Measurements from ENCODE around the gene AFG1L.
"Not testable (repeated sequence)": the region's sequence is repeated elsewhere in the genome, so short reads cannot be mapped to it uniquely, and the experiment has no call there.

The AFG1L gene

DNA sequence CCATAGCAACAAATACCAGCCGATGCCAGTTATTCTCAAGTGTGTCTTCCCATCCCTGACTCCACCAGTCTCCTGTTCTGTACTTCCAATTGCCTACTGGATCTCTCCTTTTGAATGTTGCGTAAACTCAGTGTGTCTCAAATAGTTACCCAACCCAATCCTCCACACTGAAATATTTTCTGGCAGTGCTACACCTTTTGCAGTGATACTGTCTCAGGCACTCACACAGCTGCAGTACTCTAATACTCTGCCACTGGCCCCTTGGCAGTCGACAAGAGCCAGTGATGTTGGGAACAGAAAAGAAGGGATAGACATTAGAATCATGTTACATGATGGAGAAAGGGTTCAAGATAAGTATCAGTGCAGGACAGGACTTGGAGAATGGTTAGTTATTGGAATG lies 234.0 kb downstream of the AFG1L start:
- Histone ChIP-seq H3K9ac (ENCODE audit: low read depth, low read length, poor library complexity, severe bottlenecking) (no peak overlapping the region), H3K27me3 (ENCODE audit: insufficient read depth, low read length, poor library complexity, severe bottlenecking) (no peaks in the 10 kb centered on the region), H3F3A (ENCODE audit: low read depth) (no peaks in the 10 kb centered on the region), H3K9me3 (ENCODE audit: insufficient read depth, low read depth, low read length) (no peaks in the 10 kb centered on the region), H3K4me1 (ENCODE audit: insufficient read depth, low read length, poor library complexity, severe bottlenecking) (no peaks in the 10 kb centered on the region), H4K20me1 (ENCODE audit: insufficient read depth, low read length, poor library complexity, severe bottlenecking) (no peaks in the 10 kb centered on the region), H3K36me3 (ENCODE audit: insufficient read depth, low read length) (no peaks in the 10 kb centered on the region), H3K4me3 (ENCODE audit: low read length, poor library complexity, severe bottlenecking) (no peak overlapping the region), H2AFZ (ENCODE audit: low read length) (no peak overlapping the region), H3K9me2 (replicated peaks; ENCODE audit: low read depth, low read length) (no peaks in the 10 kb centered on the region), H3K4me2 (ENCODE audit: low read depth, low read length, poor library complexity, severe bottlenecking) (no peak overlapping the region), H3K79me2 (ENCODE audit: insufficient read depth, low read length) (no peaks in the 10 kb centered on the region)
- TF ChIP-seq, protein P1, sequence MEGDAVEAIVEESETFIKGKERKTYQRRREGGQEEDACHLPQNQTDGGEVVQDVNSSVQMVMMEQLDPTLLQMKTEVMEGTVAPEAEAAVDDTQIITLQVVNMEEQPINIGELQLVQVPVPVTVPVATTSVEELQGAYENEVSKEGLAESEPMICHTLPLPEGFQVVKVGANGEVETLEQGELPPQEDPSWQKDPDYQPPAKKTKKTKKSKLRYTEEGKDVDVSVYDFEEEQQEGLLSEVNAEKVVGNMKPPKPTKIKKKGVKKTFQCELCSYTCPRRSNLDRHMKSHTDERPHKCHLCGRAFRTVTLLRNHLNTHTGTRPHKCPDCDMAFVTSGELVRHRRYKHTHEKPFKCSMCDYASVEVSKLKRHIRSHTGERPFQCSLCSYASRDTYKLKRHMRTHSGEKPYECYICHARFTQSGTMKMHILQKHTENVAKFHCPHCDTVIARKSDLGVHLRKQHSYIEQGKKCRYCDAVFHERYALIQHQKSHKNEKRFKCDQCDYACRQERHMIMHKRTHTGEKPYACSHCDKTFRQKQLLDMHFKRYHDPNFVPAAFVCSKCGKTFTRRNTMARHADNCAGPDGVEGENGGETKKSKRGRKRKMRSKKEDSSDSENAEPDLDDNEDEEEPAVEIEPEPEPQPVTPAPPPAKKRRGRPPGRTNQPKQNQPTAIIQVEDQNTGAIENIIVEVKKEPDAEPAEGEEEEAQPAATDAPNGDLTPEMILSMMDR (conservative IDR thresholded peaks at IDR 0.05; ENCODE audit: low read length): no peak
- no peak for TF ChIP-seq EZH2phosphoT487 (IDR thresholded peaks at IDR 0.05; ENCODE audit: borderline replicate concordance)

DNA sequence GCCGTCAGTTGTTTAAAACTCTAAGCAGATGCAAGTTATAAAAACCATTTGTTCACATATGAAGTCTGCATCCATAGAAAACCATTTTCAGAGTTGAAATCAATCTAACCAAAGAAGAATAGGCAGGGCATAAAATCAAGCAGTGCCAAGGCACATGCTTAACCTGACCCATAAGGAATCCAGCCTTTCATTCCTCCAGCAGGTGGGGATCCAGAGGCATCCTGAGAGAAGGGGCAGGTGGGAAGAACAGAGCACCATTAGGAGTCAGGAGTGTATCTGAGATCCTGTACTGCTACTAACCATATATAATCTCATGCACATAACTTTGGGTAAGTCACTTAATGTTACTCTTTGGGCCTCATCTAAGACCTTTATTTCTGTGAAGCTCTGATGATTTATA lies 236.5 kb downstream of the AFG1L start:
- H3K9me2 ChIP-seq (replicated peaks; ENCODE audit: low read depth, low read length): no peaks in the 10 kb centered on the region
- no peak overlapping the region for H3K4me2 ChIP-seq (ENCODE audit: low read depth, low read length, poor library complexity, severe bottlenecking)
- H3K27me3 ChIP-seq (ENCODE audit: insufficient read depth, low read length, poor library complexity, severe bottlenecking): no peaks in the 10 kb centered on the region
- H3K79me2 ChIP-seq (ENCODE audit: insufficient read depth, low read length): no peaks in the 10 kb centered on the region
- H3K9ac ChIP-seq (ENCODE audit: low read depth, low read length, poor library complexity, severe bottlenecking): no peak overlapping the region
- TF ChIP-seq, protein P1 (conservative IDR thresholded peaks at IDR 0.05; ENCODE audit: low read length): no peak
- H3K4me1 ChIP-seq (ENCODE audit: insufficient read depth, low read length, poor library complexity, severe bottlenecking): no peaks in the 10 kb centered on the region
- no peak overlapping the region for H2AFZ ChIP-seq (ENCODE audit: low read length)
- no peaks in the 10 kb centered on the region for H3F3A ChIP-seq (ENCODE audit: low read depth)
- H3K36me3 ChIP-seq (ENCODE audit: insufficient read depth, low read length): no peaks in the 10 kb centered on the region
- no peak overlapping the region for H3K4me3 ChIP-seq (ENCODE audit: low read length, poor library complexity, severe bottlenecking)
- H3K9me3 ChIP-seq (ENCODE audit: insufficient read depth, low read depth, low read length): no peaks in the 10 kb centered on the region
- H4K20me1 ChIP-seq (ENCODE audit: insufficient read depth, low read length, poor library complexity, severe bottlenecking): no peaks in the 10 kb centered on the region

DNA sequence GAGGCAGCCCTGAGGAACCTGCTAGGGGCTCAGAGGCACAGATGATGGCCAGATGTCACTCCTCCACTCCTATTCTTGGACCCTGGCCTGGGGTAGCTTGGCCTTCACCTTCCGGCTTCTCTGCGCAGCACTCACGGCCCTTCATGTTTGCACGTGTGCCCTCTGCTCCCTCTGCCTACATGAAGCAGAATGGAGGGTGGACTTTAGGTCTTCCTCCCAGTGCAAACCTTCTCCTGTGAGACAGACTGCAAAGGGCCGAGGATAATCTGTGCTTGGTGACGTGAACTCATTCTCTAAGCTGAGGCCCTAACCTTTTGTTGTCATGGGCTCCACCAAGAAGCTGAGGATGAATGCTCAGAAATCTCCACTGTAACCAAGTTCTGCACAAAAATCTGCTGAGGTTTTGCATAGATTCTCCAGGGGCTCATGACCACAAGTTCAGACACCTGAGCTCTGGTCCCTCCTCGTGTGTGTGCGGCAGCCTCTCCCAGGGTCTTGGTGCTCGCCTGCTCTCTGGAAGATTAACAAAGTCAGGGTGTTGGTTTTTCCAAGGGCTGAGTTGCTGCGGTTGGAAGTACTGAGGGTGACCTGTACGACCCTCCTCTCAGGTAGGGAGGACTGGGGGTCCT lies 240.4 kb downstream of the AFG1L start:
- Histone ChIP-seq H4K20me1 (ENCODE audit: insufficient read depth, low read length, poor library complexity, severe bottlenecking) (no peaks in the 10 kb centered on the region), H3K9me2 (replicated peaks; ENCODE audit: low read depth, low read length) (no peaks in the 10 kb centered on the region), H3K36me3 (ENCODE audit: insufficient read depth, low read length) (no peaks in the 10 kb centered on the region), H3K79me2 (ENCODE audit: insufficient read depth, low read length) (no peaks in the 10 kb centered on the region), H3K27me3 (ENCODE audit: insufficient read depth, low read length, poor library complexity, severe bottlenecking) (no peaks in the 10 kb centered on the region), H2AFZ (ENCODE audit: low read length) (no peak overlapping the region), H3K4me3 (ENCODE audit: low read length, poor library complexity, severe bottlenecking) (no peak overlapping the region), H3K9ac (ENCODE audit: low read depth, low read length, poor library complexity, severe bottlenecking) (no peak overlapping the region), H3K4me2 (ENCODE audit: low read depth, low read length, poor library complexity, severe bottlenecking) (no peak overlapping the region), H3K9me3 (ENCODE audit: insufficient read depth, low read depth, low read length) (no peaks in the 10 kb centered on the region; the same call in 1 of the 2 replicates), H3K4me1 (ENCODE audit: insufficient read depth, low read length, poor library complexity, severe bottlenecking) (peaks cover 12% of the 10 kb centered on the region), H3F3A (ENCODE audit: low read depth) (no peaks in the 10 kb centered on the region)
- TF ChIP-seq, protein P1 (conservative IDR thresholded peaks at IDR 0.05; ENCODE audit: low read length): no peak
- no peak for TF ChIP-seq EZH2phosphoT487 (IDR thresholded peaks at IDR 0.05; ENCODE audit: borderline replicate concordance)

DNA sequence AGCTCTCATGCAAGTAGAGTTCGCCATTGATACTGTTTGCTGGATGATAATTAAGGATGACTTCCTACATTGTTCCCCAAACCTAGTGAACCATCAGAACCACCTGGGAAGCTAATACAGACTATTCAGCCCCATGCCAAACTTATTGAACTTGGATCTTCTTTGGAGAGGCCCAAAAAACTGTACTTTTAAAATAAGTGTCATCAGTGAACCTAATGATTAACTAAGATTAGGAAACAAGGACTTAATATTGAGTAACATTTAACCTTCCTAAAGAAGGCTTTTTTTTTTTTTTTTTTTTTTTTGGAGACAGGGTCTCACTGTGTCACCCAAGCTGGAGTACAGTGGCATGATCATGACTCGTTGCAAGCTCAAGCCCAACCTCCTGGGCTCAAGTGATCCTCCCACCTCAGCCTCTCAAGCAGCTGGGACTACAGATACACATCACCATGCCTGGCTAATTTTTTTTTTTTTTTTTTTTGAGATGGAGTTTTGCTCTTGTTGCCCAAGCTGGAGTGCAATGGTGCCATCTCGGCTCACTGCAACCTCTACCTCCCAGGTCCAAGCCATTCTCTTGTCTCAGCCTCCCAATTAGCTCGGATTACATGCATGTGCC lies 241.2 kb downstream of the AFG1L start:
- H3K4me1 ChIP-seq (ENCODE audit: insufficient read depth, low read length, poor library complexity, severe bottlenecking): peaks cover 12% of the 10 kb centered on the region
- not testable (repeated sequence) for H4K20me1 ChIP-seq (ENCODE audit: insufficient read depth, low read length, poor library complexity, severe bottlenecking); H3K36me3 ChIP-seq (ENCODE audit: insufficient read depth, low read length)

More for the DNA sequence above, 241.2 kb downstream of the AFG1L start:
- not testable (repeated sequence) for H3K4me2 ChIP-seq (ENCODE audit: low read depth, low read length, poor library complexity, severe bottlenecking); H3K9me3 ChIP-seq (ENCODE audit: insufficient read depth, low read depth, low read length); H3K4me3 ChIP-seq (ENCODE audit: low read length, poor library complexity, severe bottlenecking); H3F3A ChIP-seq (ENCODE audit: low read depth); H3K27me3 ChIP-seq (ENCODE audit: insufficient read depth, low read length, poor library complexity, severe bottlenecking); H2AFZ ChIP-seq (ENCODE audit: low read length); H3K9me2 ChIP-seq (replicated peaks; ENCODE audit: low read depth, low read length); H3K9ac ChIP-seq (ENCODE audit: low read depth, low read length, poor library complexity, severe bottlenecking); H3K79me2 ChIP-seq (ENCODE audit: insufficient read depth, low read length)

Measured in Loucy (cell line).